ENCODE data around the gene PTGIR.

The PTGIR gene

GRCh38 chr19:46613525-46613924 lies 11.4 kb downstream of the PTGIR start:
- DNase-seq: no peak

- DNase-seq: no peak
These were observed 13.1 kb downstream of the PTGIR start for GRCh38 chr19:46611776-46612175.

GRCh38 chr19:46610851-46611770 lies 13.8 kb downstream of the PTGIR start:
- DNase-seq: no peak

GRCh38 chr19:46610413-46610775 lies 14.5 kb downstream of the PTGIR start:
- no peak for DNase-seq

GRCh38 chr19:46609511-46610412 lies 15.1 kb downstream of the PTGIR start:
- no peak for DNase-seq

GRCh38 chr19:46608581-46609345 lies 16.1 kb downstream of the PTGIR start:
- no peak for DNase-seq

GRCh38 chr19:46608178-46608577 lies 16.7 kb downstream of the PTGIR start:
- DNase-seq: no peak

GRCh38 chr19:46607448-46607841 lies 17.4 kb downstream of the PTGIR start:
- DNase-seq: no peak

GRCh38 chr19:46606681-46607447 lies 18.0 kb downstream of the PTGIR start:
- DNase-seq: no peak

- DNase-seq: no peak
These were observed 18.9 kb downstream of the PTGIR start for GRCh38 chr19:46606019-46606418.

GRCh38 chr19:46605356-46605821 lies 19.5 kb downstream of the PTGIR start:
- DNase-seq: no peak

GRCh38 chr19:46604781-46605355 lies 20.0 kb downstream of the PTGIR start:
- no peak for DNase-seq

- DNase-seq: no peak
These were observed 21.1 kb downstream of the PTGIR start for GRCh38 chr19:46603752-46604231.

- DNase-seq: no peak
These were observed 21.7 kb downstream of the PTGIR start for GRCh38 chr19:46603195-46603637.

- DNase-seq: no peak
These were observed 22.3 kb downstream of the PTGIR start for GRCh38 chr19:46602392-46603194.

- no peak for DNase-seq
These were observed 23.3 kb downstream of the PTGIR start, which contains the start of gene CALM3 for GRCh38 chr19:46601318-46602224. Gene CALM3, plus strand, starts transcription at chr19:46601330. Its CDS starts 105 bp downstream, at chr19:46601435.

GRCh38 chr19:46600384-46601317 lies 24.2 kb downstream of the PTGIR start:
- DNase-seq: peak; percentile 99

- DNase-seq: no peak
These were observed 25.0 kb downstream of the PTGIR start for GRCh38 chr19:46599716-46600373.
